ENCODE results near the gene REXO1.

The REXO1 gene

DNA sequence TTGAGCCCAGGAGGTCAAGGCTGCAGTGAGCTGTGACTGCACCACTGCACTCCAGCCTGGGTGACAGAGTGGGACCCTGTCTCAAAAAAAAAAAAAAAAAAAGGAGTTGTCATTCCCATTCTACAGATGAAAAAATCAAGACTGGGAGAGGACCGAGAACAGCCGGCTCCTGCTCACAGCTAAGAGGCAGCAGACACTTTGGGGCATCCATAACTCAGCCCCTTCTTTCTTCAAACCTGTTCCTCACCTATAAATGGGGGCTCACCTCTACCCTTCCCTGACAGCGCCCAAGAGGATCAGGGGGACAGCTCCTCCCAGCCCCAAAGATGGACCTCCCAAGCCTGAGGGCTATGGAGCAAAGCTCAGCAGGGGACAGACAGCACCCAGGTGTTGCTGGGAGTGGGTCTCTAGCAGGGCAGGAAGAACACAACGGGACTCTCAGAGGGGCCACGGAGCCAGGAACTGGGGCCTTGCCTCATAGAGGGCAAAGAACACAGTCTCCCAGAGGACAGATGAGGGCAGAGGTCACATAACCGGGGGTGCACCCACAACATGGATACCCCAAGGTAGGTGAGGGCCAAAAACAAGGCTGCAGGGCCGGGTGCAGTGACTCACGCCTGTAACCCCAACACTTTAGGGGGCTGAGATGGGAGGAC is 18.5 kb upstream of the REXO1 start:
- in situ Hi-C loops (cut with MboI; ENCODE audit: low sequenced_read_pairs, unreplicated experiment) = no loop called here
- no peak for DNase-seq (ENCODE audit: low spot score)
- TF ChIP-seq, protein P1, sequence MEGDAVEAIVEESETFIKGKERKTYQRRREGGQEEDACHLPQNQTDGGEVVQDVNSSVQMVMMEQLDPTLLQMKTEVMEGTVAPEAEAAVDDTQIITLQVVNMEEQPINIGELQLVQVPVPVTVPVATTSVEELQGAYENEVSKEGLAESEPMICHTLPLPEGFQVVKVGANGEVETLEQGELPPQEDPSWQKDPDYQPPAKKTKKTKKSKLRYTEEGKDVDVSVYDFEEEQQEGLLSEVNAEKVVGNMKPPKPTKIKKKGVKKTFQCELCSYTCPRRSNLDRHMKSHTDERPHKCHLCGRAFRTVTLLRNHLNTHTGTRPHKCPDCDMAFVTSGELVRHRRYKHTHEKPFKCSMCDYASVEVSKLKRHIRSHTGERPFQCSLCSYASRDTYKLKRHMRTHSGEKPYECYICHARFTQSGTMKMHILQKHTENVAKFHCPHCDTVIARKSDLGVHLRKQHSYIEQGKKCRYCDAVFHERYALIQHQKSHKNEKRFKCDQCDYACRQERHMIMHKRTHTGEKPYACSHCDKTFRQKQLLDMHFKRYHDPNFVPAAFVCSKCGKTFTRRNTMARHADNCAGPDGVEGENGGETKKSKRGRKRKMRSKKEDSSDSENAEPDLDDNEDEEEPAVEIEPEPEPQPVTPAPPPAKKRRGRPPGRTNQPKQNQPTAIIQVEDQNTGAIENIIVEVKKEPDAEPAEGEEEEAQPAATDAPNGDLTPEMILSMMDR (IDR thresholded peaks at IDR 0.05; ENCODE audit: borderline replicate concordance, control extremely low read depth, extremely low read depth, insufficient read depth, missing control alignments) = no peak

DNA sequence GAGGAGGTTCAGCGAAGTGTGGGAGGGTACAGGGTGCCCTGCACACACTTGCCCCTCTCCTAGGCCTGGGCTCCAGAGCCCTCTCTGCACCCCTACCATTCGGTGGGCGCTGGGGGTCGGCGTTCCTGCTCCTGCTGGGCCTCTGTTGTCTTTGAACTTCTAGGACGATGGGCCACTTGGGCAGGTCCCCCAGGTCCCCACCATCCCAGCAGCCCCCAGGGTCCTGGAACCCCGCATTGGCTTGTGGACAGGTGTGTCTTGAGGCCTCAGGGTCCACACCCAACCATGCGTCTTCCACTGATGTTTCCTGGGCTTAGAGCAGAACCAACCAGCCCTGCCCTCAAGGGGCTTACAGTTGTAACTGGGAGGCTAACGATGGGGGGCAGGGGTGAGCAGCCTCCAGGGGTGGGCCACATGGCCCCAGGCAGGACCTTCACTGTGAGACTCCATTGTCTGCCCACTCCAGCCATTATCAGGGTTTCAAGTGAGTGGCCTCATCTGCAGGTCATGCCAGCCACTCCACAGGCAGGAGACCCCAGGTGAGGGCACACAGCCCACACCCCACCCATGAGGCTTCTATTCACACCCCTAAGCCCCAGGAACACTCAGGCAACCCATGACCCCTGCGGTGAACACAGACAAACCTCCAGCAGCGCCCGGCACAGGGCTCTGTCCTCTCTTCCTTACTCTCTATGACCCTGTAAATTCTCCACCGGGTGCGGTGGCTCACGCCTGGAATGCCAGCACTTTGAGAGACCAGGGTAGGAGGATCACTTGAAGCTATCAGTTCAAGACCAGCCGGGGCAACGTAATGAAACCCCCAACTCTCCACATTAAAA is 17.1 kb upstream of the REXO1 start:
- in situ Hi-C loops (cut with MboI; ENCODE audit: low sequenced_read_pairs, unreplicated experiment) = no loop called here
- DNase-seq (ENCODE audit: low spot score) = no peak
- TF ChIP-seq, protein P1 (IDR thresholded peaks at IDR 0.05; ENCODE audit: borderline replicate concordance, control extremely low read depth, extremely low read depth, insufficient read depth, missing control alignments) = no peak

DNA sequence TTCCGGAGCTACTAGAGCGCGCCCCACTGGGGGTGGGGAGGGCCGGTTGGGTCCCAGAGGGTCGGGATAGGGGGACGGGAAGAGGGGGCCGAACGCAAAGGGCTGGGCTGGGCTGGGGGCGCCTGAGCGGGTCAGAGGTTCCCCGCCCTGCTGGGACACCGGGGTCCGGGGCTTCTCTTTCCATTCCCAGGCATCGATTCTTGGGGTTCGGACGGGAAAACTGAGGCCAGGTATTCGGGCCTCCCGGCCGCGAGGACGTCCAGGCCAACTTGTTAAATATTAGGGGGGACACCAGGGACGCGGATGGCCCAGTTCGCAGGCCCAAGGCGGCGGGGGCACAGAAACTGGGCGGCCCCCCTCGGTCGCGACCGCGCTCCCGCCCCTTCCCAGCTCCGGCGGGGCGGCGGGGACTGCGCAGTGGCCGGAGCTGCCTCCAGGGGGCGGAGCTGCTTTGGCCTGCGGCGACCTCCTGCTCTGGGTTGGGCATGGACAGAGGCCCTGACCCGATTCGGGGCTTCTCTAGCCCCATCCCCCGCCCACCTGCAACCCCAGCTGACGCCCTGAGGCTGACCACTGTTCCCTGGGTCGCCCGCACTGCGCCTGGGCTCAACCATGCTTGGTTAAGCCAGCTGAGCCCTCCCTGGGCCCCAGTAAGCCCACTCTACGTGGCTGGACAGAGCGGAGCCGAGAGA is 16.3 kb upstream of the REXO1 start:
- TF ChIP-seq, protein P1 (IDR thresholded peaks at IDR 0.05; ENCODE audit: borderline replicate concordance, control extremely low read depth, extremely low read depth, insufficient read depth, missing control alignments) = peak; percentile 96
- in situ Hi-C loops (cut with MboI; ENCODE audit: low sequenced_read_pairs, unreplicated experiment) = no loop called here
- DNase-seq (ENCODE audit: low spot score) = peak; percentile 88

DNA sequence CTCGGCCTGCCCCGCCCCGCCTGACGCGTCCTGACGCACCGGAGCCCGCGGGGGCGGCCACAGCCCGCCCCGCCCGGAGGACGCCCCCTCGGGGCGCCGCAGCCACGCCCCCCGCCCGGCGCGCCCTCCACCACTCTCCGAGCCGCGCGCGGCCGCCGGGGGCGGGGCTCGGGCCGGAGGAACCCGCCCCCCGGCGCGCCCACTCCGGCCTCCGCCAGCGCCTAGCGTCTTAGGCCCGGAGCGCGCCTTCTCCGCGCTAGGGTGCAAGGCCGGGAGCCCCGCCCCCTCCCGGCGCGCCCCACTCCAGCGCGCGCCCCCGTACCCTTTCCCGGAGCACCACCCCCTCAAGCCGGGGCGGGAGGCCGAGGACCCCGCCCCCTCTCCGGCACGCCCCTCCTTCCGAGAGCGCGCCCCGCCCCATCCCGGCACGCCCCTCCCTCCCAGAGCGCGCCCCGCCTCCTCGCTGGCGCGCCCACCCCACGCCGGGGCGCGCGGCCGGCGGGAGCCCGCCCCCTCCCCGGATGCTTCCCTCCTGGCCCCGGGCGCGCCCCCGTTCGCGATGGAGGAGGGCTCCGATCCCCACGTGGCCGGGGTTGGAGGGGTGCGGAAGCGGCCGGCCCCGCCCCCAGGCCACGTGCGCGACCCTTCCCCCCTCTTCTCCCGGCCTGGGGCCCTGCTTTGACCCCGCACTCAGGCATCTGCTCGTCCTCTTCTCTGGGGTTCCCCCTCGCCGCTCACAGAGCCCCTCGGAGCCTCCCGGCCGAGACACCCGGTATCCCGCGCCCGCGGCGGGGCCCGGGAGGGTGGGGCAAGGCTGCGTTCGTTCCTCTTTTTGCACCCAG is 15.6 kb upstream of the REXO1 start:
- peak; percentile 96 for DNase-seq (ENCODE audit: low spot score)
- TF ChIP-seq, protein P1 (IDR thresholded peaks at IDR 0.05; ENCODE audit: borderline replicate concordance, control extremely low read depth, extremely low read depth, insufficient read depth, missing control alignments) = no peak
- in situ Hi-C loops (cut with MboI; ENCODE audit: low sequenced_read_pairs, unreplicated experiment) = no loop called here

DNA sequence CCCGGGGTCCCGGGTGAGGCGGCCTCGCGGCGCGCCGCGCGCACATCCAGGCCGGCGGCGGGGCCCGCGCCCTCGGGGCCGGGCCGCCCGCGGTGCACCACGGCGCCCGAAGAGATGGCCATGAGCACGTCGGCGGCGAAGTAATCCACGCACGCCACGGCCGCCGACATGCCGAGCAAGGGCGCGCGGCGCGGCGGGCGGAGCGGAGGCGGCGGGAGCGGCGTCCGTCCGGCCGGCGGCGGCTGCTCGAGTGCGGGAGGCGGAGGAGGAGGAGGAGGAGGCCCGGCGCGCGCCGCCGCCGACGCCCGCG is 15.0 kb upstream of the REXO1 start, which contains the start of gene KLF16:
TSS of gene KLF16 (minus strand) at position 252 of the 310 bp plus-strand sequence. CDS start at position 170, 82 bp downstream.
- TF ChIP-seq, protein P1 (IDR thresholded peaks at IDR 0.05; ENCODE audit: borderline replicate concordance, control extremely low read depth, extremely low read depth, insufficient read depth, missing control alignments) = no peak
- in situ Hi-C loops (cut with MboI; ENCODE audit: low sequenced_read_pairs, unreplicated experiment) = no loop called here
- no peak for DNase-seq (ENCODE audit: low spot score)
